ENCODE measurements around the gene PRRT4.

PRRT4 gene

DNA sequence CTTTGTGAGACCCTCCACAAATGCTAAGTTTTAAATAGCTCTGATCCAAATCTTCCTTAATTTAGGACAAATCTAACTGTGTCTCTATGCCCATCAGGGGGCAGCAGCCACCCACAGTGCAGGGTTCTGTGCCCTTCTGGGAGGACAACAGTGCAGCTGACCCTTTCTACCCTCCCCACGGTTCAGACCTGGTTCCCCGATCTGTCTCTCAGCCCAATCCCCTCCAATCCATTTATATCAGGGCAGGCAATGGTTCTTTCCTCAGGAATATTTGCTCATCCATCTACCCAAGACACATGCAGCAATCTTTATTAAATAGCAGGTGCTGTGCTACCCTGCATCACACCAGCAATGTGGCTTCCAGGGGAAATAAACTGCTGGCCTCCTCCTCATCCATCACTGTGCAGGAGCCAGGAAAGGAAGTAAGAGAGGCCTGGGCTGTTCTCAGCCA lies 13.8 kb downstream of the PRRT4 start:
- Histone ChIP-seq H2AFZ (ENCODE audit: low read length) (no peak overlapping the region), H3F3A (ENCODE audit: insufficient read depth, low read length) (no peaks in the 10 kb centered on the region), H3K79me2 (ENCODE audit: insufficient read depth, low read length) (peaks cover 7% of the 10 kb centered on the region), H3K36me3 (ENCODE audit: insufficient read depth, low read length) (no peaks in the 10 kb centered on the region), H3K27ac (ENCODE audit: low read depth, low read length, poor library complexity, severe bottlenecking) (no peak overlapping the region), H3K9ac (ENCODE audit: low read length) (no peak overlapping the region), H3K4me1 (ENCODE audit: insufficient read depth, low read length, severe bottlenecking) (peaks cover 3% of the 10 kb centered on the region), H4K20me1 (ENCODE audit: insufficient read depth, low read length) (no peaks in the 10 kb centered on the region), H3K27me3 (ENCODE audit: insufficient read depth, low read length) (no peaks in the 10 kb centered on the region), H3K9me2 (ENCODE audit: low read depth, low read length) (no peaks in the 10 kb centered on the region), H3K4me3 (ENCODE audit: low read depth, low read length, poor library complexity, severe bottlenecking) (no peak overlapping the region), H3K4me2 (ENCODE audit: low read length) (no peak overlapping the region), H3K9me3 (ENCODE audit: low read length) (no peaks in the 10 kb centered on the region)
- no peak for TF ChIP-seq EZH2 (IDR thresholded peaks at IDR 0.05; ENCODE audit: borderline replicate concordance, low read length)
- TF ChIP-seq, protein P1, sequence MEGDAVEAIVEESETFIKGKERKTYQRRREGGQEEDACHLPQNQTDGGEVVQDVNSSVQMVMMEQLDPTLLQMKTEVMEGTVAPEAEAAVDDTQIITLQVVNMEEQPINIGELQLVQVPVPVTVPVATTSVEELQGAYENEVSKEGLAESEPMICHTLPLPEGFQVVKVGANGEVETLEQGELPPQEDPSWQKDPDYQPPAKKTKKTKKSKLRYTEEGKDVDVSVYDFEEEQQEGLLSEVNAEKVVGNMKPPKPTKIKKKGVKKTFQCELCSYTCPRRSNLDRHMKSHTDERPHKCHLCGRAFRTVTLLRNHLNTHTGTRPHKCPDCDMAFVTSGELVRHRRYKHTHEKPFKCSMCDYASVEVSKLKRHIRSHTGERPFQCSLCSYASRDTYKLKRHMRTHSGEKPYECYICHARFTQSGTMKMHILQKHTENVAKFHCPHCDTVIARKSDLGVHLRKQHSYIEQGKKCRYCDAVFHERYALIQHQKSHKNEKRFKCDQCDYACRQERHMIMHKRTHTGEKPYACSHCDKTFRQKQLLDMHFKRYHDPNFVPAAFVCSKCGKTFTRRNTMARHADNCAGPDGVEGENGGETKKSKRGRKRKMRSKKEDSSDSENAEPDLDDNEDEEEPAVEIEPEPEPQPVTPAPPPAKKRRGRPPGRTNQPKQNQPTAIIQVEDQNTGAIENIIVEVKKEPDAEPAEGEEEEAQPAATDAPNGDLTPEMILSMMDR (IDR thresholded peaks at IDR 0.05; ENCODE audit: low read length), result peak; percentile 88

DNA sequence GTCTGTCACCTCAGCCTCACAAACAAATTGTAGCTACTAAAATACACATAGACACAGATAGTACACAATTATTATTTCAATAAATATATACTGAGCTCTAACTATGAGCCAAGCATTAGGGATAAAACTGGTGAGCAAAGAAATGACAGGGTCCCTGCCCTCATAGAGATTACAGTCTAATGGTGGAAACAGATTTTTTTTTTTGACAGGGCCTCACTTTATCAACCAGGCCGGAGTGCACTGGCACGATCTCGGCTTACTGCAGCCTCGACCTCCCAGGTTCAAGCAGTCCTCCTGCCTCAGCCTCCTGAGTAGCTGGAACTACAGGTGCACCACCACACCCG lies 17.1 kb downstream of the PRRT4 start:
- Histone ChIP-seq H3K4me3 (ENCODE audit: low read depth, low read length, poor library complexity, severe bottlenecking) (peak overlapping the region; percentile 73), H2AFZ (ENCODE audit: low read length) (peak overlapping the region; percentile 99), H3F3A (ENCODE audit: insufficient read depth, low read length) (no peaks in the 10 kb centered on the region), H3K9me3 (ENCODE audit: low read length) (no peaks in the 10 kb centered on the region), H3K27me3 (ENCODE audit: insufficient read depth, low read length) (no peaks in the 10 kb centered on the region), H3K4me2 (ENCODE audit: low read length) (peak overlapping the region; percentile 91; the same call in 1 of the 2 replicates), H3K4me1 (ENCODE audit: insufficient read depth, low read length, severe bottlenecking) (peaks cover 21% of the 10 kb centered on the region), H3K27ac (ENCODE audit: low read depth, low read length, poor library complexity, severe bottlenecking) (no peak overlapping the region), H3K9ac (ENCODE audit: low read length) (no peak overlapping the region), H4K20me1 (ENCODE audit: insufficient read depth, low read length) (no peaks in the 10 kb centered on the region), H3K79me2 (ENCODE audit: insufficient read depth, low read length) (peaks cover 32% of the 10 kb centered on the region), H3K9me2 (ENCODE audit: low read depth, low read length) (no peaks in the 10 kb centered on the region), H3K36me3 (ENCODE audit: insufficient read depth, low read length) (peaks cover 20% of the 10 kb centered on the region; the same call in 1 of the 2 replicates)
- TF ChIP-seq, protein P1 (IDR thresholded peaks at IDR 0.05; ENCODE audit: low read length), result no peak
- no peak for TF ChIP-seq EZH2 (IDR thresholded peaks at IDR 0.05; ENCODE audit: borderline replicate concordance, low read length)

GRCh38 chr7:128343554-128344430 lies 17.7 kb downstream of the PRRT4 start, which contains the start of gene RBM28:
Gene RBM28 (minus strand): TSS chr7:128343908. CDS start chr7:128343793, 115 bp downstream.
- Histone ChIP-seq H2AFZ (ENCODE audit: low read length) (peak within 1 kb of the TSS; percentile 99), H3K9me3 (ENCODE audit: low read length) (no peaks in the 10 kb centered on the region), H3K27ac (ENCODE audit: low read depth, low read length, poor library complexity, severe bottlenecking) (peak within 1 kb of the TSS; percentile 80), H3K9me2 (ENCODE audit: low read depth, low read length) (no peaks in the 10 kb centered on the region), H4K20me1 (ENCODE audit: insufficient read depth, low read length) (no peaks in the 10 kb centered on the region), H3K4me2 (ENCODE audit: low read length) (peak within 1 kb of the TSS; percentile 91), H3K79me2 (ENCODE audit: insufficient read depth, low read length) (peaks cover 32% of the 10 kb centered on the region), H3K36me3 (ENCODE audit: insufficient read depth, low read length) (peaks cover 27% of the 10 kb centered on the region), H3K9ac (ENCODE audit: low read length) (peak within 1 kb of the TSS; percentile 79), H3K27me3 (ENCODE audit: insufficient read depth, low read length) (no peaks in the 10 kb centered on the region), H3F3A (ENCODE audit: insufficient read depth, low read length) (no peaks in the 10 kb centered on the region), H3K4me1 (ENCODE audit: insufficient read depth, low read length, severe bottlenecking) (peaks cover 21% of the 10 kb centered on the region), H3K4me3 (ENCODE audit: low read depth, low read length, poor library complexity, severe bottlenecking) (peak within 1 kb of the TSS; percentile 73)
- TF ChIP-seq, protein P1 (IDR thresholded peaks at IDR 0.05; ENCODE audit: low read length), result no peak
- no peak for TF ChIP-seq EZH2 (IDR thresholded peaks at IDR 0.05; ENCODE audit: borderline replicate concordance, low read length)
